Stimulated activated CD4-positive, alpha-beta T cell treated with anti-CD3 and anti-CD28 coated beads, Interleukin-15, amount 100 ng/mL, for 1 hour (primary cell): ENCODE results near the gene PLA2G2E.
"Not testable (repeated sequence)": the region's sequence is repeated elsewhere in the genome, so short reads cannot be mapped to it uniquely, and the experiment has no call there.

Experiments
- DNase-seq, 2 donors: peaks; one replicate each; pipeline ENCODE4 v3.0.0-alpha.2; 2020; ENCODE audit warnings: low read depth in 1 of 2, low spot score in 1 of 2

The PLA2G2E gene

DNA sequence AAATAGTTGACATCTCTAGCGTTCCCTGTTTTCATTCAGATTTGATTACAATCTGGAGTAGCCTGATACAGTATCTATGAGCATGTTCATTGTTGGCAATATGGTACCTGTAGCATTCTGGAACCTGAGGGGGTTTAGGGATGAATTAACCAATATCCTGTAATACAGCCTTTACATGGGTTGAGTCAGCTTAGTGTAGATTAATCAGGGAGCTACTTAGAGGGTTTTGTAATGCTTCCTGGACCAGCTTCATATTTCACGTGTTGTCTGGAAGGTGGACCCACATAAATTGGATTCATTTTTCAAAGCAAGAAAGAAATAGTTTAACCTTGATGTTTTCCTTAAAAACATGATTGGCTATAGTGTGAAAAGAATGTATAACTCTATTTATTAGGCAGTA, 37.6 kb downstream of the PLA2G2E start:
- no peak for DNase-seq

DNA sequence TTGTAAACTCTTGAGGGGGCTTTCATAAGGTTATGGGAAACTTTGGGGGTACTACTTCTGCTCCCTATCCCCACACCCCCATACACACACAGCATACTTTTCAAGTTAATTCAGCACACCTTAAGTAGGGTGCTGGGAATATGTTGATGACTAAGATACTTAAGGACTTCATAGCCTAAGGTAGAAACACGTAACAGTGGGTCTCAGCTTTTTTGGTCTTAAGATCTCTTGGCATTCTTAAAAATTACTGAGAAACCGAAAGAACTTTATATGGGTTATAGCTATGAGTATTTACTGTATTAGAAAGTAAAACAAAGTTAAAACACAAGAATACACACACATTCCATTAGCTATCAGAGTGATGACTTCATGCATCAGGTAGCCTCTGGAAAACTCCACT, 39.1 kb downstream of the PLA2G2E start:
- no peak for DNase-seq

DNA sequence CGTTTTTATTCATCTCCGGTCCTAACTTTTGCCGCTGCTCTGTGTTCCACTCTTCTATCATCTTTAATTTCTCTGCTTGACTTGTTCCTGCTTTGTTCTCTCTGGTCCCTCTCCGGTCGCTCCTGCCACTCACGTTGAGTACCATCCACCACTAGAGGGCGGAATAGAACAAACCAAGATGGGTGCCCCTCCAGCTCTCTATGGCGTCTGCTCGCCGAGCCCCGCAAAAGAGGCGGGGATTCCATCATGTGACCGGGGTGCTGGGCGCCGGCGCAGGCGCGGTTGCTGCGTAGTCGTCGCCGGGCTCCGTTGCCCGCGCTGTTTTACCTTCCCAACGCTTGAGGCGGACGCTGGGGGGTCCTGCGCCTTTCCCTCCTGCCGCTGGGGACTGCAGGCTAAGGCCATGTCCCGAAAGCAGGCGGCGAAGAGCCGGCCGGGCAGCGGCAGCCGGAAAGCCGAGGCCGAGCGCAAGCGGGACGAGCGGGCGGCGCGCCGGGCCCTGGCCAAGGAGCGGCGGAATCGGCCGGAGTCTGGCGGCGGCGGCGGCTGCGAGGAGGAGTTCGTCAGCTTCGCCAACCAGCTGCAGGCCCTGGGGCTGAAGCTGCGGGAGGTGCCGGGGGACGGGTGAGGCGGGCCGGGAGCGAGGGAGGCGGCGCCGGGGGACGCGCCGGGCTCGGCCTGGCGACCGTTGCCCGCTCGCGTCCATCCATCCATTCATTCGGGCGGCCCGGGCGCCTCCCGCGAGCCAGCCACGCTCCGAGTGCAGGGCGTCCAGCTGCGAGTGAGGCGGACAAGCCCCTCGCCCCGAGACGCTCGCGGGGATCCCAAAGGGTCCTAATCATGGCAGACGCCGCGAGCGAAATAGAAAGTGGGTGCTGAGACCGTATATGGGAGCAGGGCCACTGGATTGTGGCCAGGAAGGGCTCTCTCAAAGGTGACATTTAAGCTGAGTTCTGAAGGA, 41.0 kb downstream of the PLA2G2E start, which contains the start of gene OTUD3:
Gene OTUD3 (plus strand): TSS at position 285 of the 961 bp plus-strand sequence. CDS start 119 bp downstream, at position 404.
- DNase-seq, result peak; percentile 87 to 92

DNA sequence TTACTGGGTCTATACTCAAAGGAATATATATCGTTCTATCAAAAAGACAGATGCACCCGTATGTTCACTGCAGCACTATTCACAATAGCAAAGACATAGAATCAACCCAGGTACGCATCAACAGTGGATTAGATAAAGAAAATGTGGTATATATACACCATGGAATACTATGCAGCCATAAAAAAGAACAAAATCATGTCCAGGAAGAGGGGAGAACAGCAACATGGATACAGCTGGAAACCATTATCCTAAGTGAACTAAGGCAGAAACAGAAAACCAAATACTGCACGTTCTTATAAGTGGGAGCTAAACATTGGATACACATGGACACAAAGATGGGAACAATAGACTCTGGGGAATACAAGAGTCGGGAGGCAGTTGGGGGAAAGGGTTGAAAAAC, 42.6 kb downstream of the PLA2G2E start:
- DNase-seq, result not testable (repeated sequence)

DNA sequence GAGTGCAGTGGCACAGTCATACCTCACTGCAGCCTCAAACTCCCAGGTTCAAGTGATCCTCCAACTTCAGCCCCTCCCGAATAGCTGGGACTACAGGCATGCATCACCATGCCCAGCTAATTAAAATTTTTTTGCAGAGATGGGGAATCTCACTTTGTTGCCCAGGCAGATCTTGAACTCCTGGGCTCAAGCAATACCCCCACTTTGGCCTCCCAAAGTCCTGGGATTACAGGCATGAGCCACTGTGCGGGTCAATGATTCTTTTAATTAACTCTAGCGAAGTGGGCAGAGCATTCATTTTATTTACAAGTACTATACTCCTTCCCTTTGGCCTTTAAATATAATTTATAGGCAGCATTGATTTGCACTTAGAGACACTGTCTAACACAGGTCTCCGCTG, 43.8 kb downstream of the PLA2G2E start:
- DNase-seq, result no peak

DNA sequence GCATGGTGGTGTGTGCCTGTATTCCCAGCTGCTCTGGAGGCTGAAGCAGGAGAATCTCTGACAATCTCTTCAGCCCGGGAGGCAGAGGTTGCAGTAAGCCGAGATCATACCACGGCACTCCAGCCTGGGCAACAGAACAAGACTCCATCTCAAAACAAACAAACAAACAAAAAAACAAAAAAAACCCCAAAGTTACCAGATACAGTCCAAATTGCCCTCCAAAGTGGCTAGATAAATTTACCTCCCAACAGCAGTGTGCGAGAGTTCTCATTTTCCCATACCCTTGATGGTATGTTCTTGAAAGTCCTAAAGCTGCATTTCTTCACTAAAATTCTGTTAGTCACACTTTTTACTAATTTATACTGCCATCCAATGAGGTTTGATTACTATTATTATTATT, 44.2 kb downstream of the PLA2G2E start:
- DNase-seq, result no peak

DNA sequence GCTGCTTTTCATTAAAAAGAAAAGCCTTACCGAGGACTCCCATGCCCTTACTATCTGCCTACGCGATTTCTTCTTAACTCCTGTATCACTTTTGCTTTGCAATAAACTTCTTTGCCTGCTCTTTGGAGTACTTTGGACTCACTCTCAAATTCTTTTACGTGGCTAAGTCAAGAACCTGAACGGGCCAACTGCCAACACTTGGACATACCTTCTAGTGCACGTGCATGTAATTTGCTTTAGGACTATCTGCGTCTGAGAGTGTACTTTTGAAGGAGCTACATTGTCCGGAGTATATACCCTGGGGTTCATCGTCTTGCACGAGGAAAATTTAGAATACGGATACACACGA, 44.8 kb downstream of the PLA2G2E start:
- DNase-seq, result no peak

DNA sequence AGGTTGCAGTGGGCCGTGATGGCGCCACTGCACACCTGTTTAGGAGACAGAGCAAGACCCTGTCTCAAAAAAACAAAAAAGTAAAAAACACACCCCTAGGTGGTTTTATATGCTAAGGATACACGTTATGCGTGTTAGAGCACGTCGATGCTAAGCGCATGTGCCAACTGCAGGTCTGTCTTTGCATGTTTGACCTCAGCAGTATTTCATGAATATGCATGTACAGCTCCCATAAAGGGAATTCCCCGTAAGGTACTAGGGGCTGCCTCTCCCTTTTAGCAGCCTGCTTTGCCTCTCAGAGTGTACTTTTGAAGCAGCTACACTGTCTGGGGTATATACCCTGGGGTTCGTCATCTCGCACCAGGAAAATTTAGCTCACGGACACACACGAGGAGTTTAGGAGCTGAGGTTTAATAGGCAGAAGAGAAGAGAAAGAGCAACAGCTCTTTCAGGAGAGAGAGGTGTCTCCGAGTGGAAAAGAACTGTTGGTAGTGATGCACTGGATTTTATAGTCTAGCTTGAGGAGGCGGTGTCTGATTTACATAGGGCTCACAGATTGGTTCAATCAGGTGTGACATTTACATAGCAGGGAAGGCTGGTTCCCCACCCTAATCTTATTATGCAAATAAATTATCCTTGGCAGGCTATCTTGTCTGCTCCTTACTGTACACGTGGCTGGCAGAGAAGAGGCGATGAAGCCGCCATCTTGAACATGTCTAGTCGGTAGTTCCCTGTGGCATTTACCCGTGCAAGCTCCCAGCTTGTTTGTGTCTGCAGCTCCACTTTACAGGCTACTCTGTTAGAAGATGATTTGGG, 45.4 kb downstream of the PLA2G2E start:
- no peak for DNase-seq

DNA sequence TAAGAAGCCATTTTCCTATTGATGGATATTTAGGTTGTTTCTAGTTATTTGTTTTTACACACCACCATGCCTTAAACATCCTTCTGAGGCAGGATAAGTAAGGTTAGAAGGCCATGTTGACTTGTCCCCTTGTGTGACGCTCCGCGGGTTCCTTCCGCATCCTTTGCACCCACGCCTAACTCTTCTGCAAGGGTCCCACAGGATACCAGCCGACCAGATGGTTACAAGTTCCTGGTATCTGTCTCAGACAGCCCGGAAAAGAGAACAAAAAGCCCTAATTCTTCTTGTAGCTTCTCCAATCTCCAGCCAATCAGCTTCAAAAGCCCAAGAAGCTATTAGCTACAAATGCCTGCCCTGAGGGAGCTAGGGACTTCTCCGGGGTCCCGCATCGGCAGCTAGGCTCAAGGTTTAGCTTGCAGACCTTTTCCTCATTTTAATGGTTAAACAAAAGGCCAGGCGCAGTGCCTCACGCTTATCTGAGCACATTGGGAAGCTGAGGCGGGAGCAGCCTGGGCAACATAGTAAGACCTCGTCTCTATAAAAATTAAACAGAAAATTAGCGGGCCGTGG, 46.2 kb downstream of the PLA2G2E start:
- no peak for DNase-seq

DNA sequence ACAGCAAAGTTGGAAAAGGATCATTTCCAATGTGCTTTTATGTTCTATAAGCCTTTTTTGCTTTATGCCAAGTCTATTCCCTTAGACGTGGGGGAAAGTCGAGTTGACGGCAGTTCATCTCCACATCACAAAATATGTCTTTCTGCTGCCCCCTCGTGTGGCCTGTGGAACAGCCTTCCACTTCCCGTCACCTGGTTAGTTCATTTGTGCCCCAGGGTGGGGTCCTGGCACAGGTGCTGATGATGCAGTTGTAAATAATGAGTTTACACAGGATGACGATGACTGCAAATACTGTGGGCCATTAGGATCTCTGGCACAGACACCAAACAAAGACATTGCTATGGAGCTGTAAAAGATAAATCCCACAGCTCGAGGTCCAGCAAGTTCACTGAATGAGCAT, 51.2 kb downstream of the PLA2G2E start:
- no peak for DNase-seq
